Measurements from ENCODE around the gene TRABD.
"Not testable (repeated sequence)": the region's sequence is repeated elsewhere in the genome, so short reads cannot be mapped to it uniquely, and the experiment has no call there.

TRABD gene

GRCh38 chr22:50185375-50186087 is at the start of gene TRABD:
Gene TRABD (plus strand): TSS chr22:50185913. CDS start chr22:50193061, 7,148 bp downstream.
- peak; percentile 83 to 85 for DNase-seq (ENCODE audit: low read depth in 2 of 2)

GRCh38 chr22:50136581-50137015 is 49.1 kb upstream of the TRABD start:
- no peak for DNase-seq (ENCODE audit: low read depth in 2 of 2)

GRCh38 chr22:50137277-50137676 is 48.4 kb upstream of the TRABD start:
- DNase-seq (ENCODE audit: low read depth in 2 of 2), result not testable (repeated sequence)

- DNase-seq (ENCODE audit: low read depth in 2 of 2), result no peak
These were observed 47.7 kb upstream of the TRABD start for GRCh38 chr22:50138041-50138440.

- DNase-seq (ENCODE audit: low read depth in 2 of 2), result no peak
These were observed 46.7 kb upstream of the TRABD start for GRCh38 chr22:50138988-50139387.

GRCh38 chr22:50139843-50140415 is 45.8 kb upstream of the TRABD start:
- DNase-seq (ENCODE audit: low read depth in 2 of 2), result no peak

- DNase-seq (ENCODE audit: low read depth in 2 of 2), result no peak
These were observed 45.1 kb upstream of the TRABD start for GRCh38 chr22:50140615-50141014.

GRCh38 chr22:50141462-50141861 is 44.3 kb upstream of the TRABD start:
- no peak for DNase-seq (ENCODE audit: low read depth in 2 of 2)

- DNase-seq (ENCODE audit: low read depth in 2 of 2), result no peak
These were observed 43.8 kb upstream of the TRABD start for GRCh38 chr22:50141891-50142363.

GRCh38 chr22:50143096-50143495 is 42.6 kb upstream of the TRABD start:
- DNase-seq (ENCODE audit: low read depth in 2 of 2), result no peak

- no peak for DNase-seq (ENCODE audit: low read depth in 2 of 2)
These were observed 41.6 kb upstream of the TRABD start for GRCh38 chr22:50144005-50144614.

GRCh38 chr22:50145721-50146438 is 39.8 kb upstream of the TRABD start:
- no peak for DNase-seq (ENCODE audit: low read depth in 2 of 2)

- no peak for DNase-seq (ENCODE audit: low read depth in 2 of 2)
These were observed 39.1 kb upstream of the TRABD start for GRCh38 chr22:50146439-50147238.

GRCh38 chr22:50147258-50148165 is 38.2 kb upstream of the TRABD start:
- DNase-seq (ENCODE audit: low read depth in 2 of 2), result not testable (repeated sequence)

GRCh38 chr22:50148166-50148500 is 37.6 kb upstream of the TRABD start:
- no peak for DNase-seq (ENCODE audit: low read depth in 2 of 2)

GRCh38 chr22:50148991-50149721 is 36.6 kb upstream of the TRABD start:
- peak; percentile 38 to 67 for DNase-seq (ENCODE audit: low read depth in 2 of 2)

GRCh38 chr22:50150161-50151129 is 35.3 kb upstream of the TRABD start:
- no peak for DNase-seq (ENCODE audit: low read depth in 2 of 2)

Measured in stimulated activated CD4-positive, alpha-beta T cell treated with anti-CD3 and anti-CD28 coated beads, Interleukin-15, amount 100 ng/mL, for 48 hours (primary cell).